Spleen (tissue), 11 donors: ENCODE results near the gene LACTBL1. TPM values are rescaled to one million over a fixed set of nuclear protein-coding genes. Genes with fewer than 3 reads are reported as not detected.
"Not testable (repeated sequence)": the region's sequence is repeated elsewhere in the genome, so short reads cannot be mapped to it uniquely, and the experiment has no call there.

Experiments used
- DNase-seq: peaks from one replicate; pipeline ENCODE4 v3.0.0-alpha.2; 2020
- H3K27ac ChIP-seq, 8 donors: fragments of 200-600 bp; sonication (generic) in 7 of 8; 1 replicate in 4 of 8; 2 replicates in 4 of 8; pipeline versions ENCODE4 v1.5.0 to v1.8.0; 2016 to 2021; ENCODE audit warnings: inconsistent platforms in 4 of 8, mild to moderate bottlenecking in 4 of 8, moderate library complexity in 1 of 8
- H3K27me3 ChIP-seq, 7 donors: fragments of 200-600 bp; sonication (generic) in 6 of 7; replicated peaks in 1 of 7; 1 replicate in 4 of 7; 2 replicates in 3 of 7; pipeline versions ENCODE4 v1.5.0 to v1.8.0; 2016 to 2021; ENCODE audit warnings: inconsistent platforms in 3 of 7, mild to moderate bottlenecking in 1 of 7
- H3K36me3 ChIP-seq, 6 donors: fragments of 200-600 bp; sonication (generic) in 5 of 6; 1 replicate in 4 of 6; 2 replicates in 2 of 6; pipeline versions ENCODE4 v1.5.0 to v1.8.0; 2016 to 2021; ENCODE audit warnings: inconsistent platforms in 2 of 6
- H3K4me1 ChIP-seq, 6 donors: fragments of 200-600 bp; sonication (generic) in 5 of 6; 1 replicate in 3 of 6; 2 replicates in 3 of 6; pipeline versions ENCODE4 v1.5.0 to v1.8.0; 2016 to 2021; ENCODE audit warnings: inconsistent platforms in 3 of 6
- H3K4me3 ChIP-seq, 8 donors: fragments of 200-600 bp; sonication (generic) in 7 of 8; 1 replicate in 4 of 8; 2 replicates in 4 of 8; pipeline versions ENCODE4 v1.5.0 to v1.8.0; 2016 to 2021; ENCODE audit warnings: inconsistent platforms in 4 of 8, mild to moderate bottlenecking in 4 of 8, moderate library complexity in 2 of 8
- H3K9me3 ChIP-seq, 8 donors: fragments of 200-600 bp; sonication (generic) in 7 of 8; 1 replicate in 4 of 8; 2 replicates in 4 of 8; pipeline versions ENCODE4 v1.5.0 to v1.8.0; 2016 to 2021; ENCODE audit warnings: inconsistent platforms in 4 of 8
- POLR2A ChIP-seq, 3 donors: fragments of 450-650 bp; IDR thresholded peaks; one replicate each; pipeline ENCODE4 v1.5.1; 2017; ENCODE audit warnings: antibody characterized with exemption in 3 of 3, mild to moderate bottlenecking in 1 of 3
- POLR2AphosphoS5 ChIP-seq, 3 donors: sonication (generic); formaldehyde crosslinking; IDR thresholded peaks; one replicate each; pipeline ENCODE4 v1.5.1; 2017; ENCODE audit warnings: antibody characterized with exemption in 3 of 3
- WGBS, 5 donors: extraction: QIAGEN DNeasy Blood & Tissue Kit in 3 of 5; methylation state at CpG; one replicate each; pipeline versions ENCODE4 v1.1.5 to v1.1.7; 2013 to 2018; 5-methylcytosine and 5-hydroxymethylcytosine counted together
- intact Hi-C: fragments of 100-400 bp; cut with DNase I; formaldehyde crosslinking; loops from one replicate; pipeline ENCODE4 v1.15.0; 2023; ENCODE audit warnings: low total_unique reads
- polyA plus RNA-seq, 3 donors: library from polyadenylated mRNA; stranded (reverse); fragments of 200-250 nt; gene quantifications; one replicate each; pipeline ENCODE4 v1.2.1, GENCODE V29; 2013
- total RNA-seq, 7 donors: library from RNA; depleted of rRNA in 3 of 7; stranded (reverse); fragments of >200 nt in 3 of 7; fragmentation: NEBNext Ultra II Directional in 4 of 7; extraction: Animal tissue kit (Norgen Biotek cat#: 25700) in 4 of 7; gene quantifications; one replicate each; pipeline versions ENCODE4 v1.1.0 to v1.2.1, GENCODE V29; 2016 to 2021
- TF ChIP-seq, protein P1 (sequence below), 11 experiments: fragments of 200-600 bp in 7 of 11; fragments of 450-650 bp in 4 of 11; sonication (generic) in 4 of 11; IDR thresholded peaks in 8 of 11; conservative IDR thresholded peaks in 3 of 11; 1 replicate in 7 of 11; 2 replicates in 4 of 11; pipeline versions ENCODE4 v1.4.0 to v1.8.0; 2016 to 2021; ENCODE audit warnings: antibody characterized with exemption in 11 of 11, inconsistent platforms in 4 of 11, mild to moderate bottlenecking in 1 of 11
- donor health status: healthy with polysubstance abuse.
- donor health status: DM: no; HTN: no; CAD: no; lungs with moderate emphysema.
- donor health status: DM: no; HTN: no; CAD: no.
- donor health status: Bipolar disorder and iron deficiency.
- donor health status: healthy.
- donor health status: DM: no; HTN: no; CAD: no.
- donor health status: DM: yes; HTN: yes; CAD: no.

LACTBL1 gene
- total and polyA plus RNA-seq, 10 donors: not detected

DNA sequence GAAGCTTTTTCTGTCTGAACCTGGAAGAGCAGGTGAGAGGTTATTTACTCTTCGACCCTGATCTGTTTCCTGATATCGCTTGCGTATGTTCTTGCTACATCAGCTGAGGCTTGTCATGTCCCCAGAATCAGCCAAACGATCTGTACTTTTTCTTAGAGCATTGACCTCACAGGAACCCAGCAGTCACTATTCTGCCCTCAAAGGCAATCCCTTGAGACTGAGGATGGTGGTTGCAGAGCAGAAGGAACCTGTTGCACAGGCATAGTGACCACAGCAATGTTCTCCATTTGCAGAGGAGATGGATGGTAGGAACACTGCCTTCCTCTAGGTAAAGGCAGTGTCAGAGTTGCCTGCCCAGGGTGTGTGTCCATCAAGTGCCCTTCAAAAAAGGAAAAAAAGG is 11.3 kb upstream of the LACTBL1 start:
- Histone ChIP-seq H3K36me3 (no peaks in the 10 kb centered on the region), H3K9me3 (no peaks in the 10 kb centered on the region), H3K27me3 (no peaks in the 10 kb centered on the region), H3K4me3 (no peak overlapping the region), H3K4me1 (no peaks in the 10 kb centered on the region), H3K27ac (no peak overlapping the region)
- intact Hi-C loops: loop anchor here (10.0 kb wide), 1 partner anchor 281 kb away; no protein-coding TSS in a partner anchor
- no peak for DNase-seq
- 70 to 86% (median 73%) methylated on average over 4 of the region's 4 CpGs for WGBS, 5 donors
- TF ChIP-seq POLR2A (IDR thresholded peaks at IDR 0.05) (no peak), POLR2AphosphoS5 (IDR thresholded peaks at IDR 0.05) (no peak)
- TF ChIP-seq, protein P1, sequence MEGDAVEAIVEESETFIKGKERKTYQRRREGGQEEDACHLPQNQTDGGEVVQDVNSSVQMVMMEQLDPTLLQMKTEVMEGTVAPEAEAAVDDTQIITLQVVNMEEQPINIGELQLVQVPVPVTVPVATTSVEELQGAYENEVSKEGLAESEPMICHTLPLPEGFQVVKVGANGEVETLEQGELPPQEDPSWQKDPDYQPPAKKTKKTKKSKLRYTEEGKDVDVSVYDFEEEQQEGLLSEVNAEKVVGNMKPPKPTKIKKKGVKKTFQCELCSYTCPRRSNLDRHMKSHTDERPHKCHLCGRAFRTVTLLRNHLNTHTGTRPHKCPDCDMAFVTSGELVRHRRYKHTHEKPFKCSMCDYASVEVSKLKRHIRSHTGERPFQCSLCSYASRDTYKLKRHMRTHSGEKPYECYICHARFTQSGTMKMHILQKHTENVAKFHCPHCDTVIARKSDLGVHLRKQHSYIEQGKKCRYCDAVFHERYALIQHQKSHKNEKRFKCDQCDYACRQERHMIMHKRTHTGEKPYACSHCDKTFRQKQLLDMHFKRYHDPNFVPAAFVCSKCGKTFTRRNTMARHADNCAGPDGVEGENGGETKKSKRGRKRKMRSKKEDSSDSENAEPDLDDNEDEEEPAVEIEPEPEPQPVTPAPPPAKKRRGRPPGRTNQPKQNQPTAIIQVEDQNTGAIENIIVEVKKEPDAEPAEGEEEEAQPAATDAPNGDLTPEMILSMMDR (IDR thresholded peaks at IDR 0.05 in 8 of 11, conservative IDR thresholded peaks at IDR 0.05 in 3 of 11): no peak

DNA sequence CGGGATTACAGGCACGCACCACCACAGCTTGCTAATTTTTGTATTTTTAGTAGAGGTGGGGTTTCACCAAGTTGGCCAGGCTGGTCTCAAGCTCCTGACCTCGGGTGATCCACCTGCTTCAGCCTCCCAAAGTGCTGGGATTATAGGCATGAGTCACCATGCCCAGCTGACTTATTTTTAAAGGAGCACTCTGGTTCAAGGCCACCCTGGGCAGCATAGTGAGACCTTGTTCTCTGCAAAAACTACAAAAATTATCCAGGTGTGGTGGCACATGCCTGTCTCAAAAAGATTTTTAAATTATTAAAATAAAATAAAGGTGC is 7.8 kb upstream of the LACTBL1 start:
- DNase-seq, H3K36me3 ChIP-seq, H3K27ac ChIP-seq, H3K4me3 ChIP-seq, H3K9me3 ChIP-seq, H3K27me3 ChIP-seq: not testable (repeated sequence)
- intact Hi-C loops: loop anchor here (10.0 kb wide), 1 partner anchor 284 kb away; no protein-coding TSS in a partner anchor
- peaks cover 0 to 12% (median 4%) of the 10 kb centered on the region in 6 donors for H3K4me1 ChIP-seq
- 71 to 81% (median 78%) methylated on average over 3 of the region's 3 CpGs for whole genome bisulfite sequencing, 5 donors

GRCh38 chr1:22978299-22978698 is 5.6 kb upstream of the LACTBL1 start:
- Histone ChIP-seq H3K36me3 (no peaks in the 10 kb centered on the region), H3K27me3 (peaks cover 0 to 12% (median 0%) of the 10 kb centered on the region in 7 donors), H3K9me3 (no peaks in the 10 kb centered on the region), H3K4me1 (peaks cover 0 to 12% (median 4%) of the 10 kb centered on the region in 6 donors), H3K4me3 (no peak overlapping the region), H3K27ac (no peak overlapping the region)
- no peak for TF ChIP-seq POLR2A (IDR thresholded peaks at IDR 0.05)
- TF ChIP-seq, protein P1 (IDR thresholded peaks at IDR 0.05 in 8 of 11, conservative IDR thresholded peaks at IDR 0.05 in 3 of 11): no peak
- TF ChIP-seq POLR2AphosphoS5 (IDR thresholded peaks at IDR 0.05): no peak
- whole genome bisulfite sequencing, 5 donors: 87 to 97% (median 96%) methylated on average over 3 of the region's 3 CpGs
- no peak for DNase-seq
- intact Hi-C loops: loop anchor here (10.0 kb wide), 1 partner anchor 107 kb away; no protein-coding TSS in a partner anchor

DNA sequence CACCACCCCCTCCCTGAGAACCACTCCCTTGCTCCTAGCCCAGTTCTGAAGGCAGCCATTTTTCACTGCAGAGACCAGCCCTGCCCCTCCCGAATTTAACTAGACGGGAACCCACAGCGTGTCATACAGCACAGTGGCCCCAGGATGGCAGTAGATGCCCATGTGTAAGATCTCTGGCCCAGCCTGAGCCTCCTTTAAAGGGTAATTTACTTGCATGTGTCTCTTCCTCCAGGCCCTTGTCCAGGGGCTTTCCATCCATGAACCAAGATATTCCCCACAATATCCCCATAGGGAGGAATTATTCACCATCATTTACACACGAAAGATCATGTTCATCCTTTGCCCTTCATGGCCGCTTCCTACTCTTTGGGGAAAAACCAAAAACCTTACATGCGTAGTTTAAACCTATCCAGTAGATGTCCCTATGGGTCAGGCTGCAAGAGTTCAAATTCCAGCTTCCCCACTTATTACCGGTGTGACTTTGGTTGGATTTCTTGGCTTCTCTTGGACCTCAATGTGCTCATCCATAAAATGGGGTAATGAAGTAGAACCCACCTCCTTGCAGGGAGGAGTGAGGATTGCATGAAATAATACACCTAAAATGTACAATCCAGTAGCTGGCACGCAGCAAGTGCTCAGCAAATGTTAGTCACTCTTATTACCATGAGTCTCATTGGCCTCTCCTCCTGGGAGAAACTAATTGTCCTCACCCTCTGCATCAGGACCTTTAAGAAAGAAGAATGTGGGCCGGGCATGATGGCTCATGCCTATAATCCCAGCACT is 4.0 kb upstream of the LACTBL1 start:
- peak; percentile 77 for DNase-seq
- no peak overlapping the region for H3K4me3 ChIP-seq
- intact Hi-C loops: loop anchor here (10.0 kb wide), 1 partner anchor 108 kb away; no protein-coding TSS in a partner anchor
- H3K9me3 ChIP-seq: no peaks in the 10 kb centered on the region
- no peaks in the 10 kb centered on the region for H3K36me3 ChIP-seq
- H3K4me1 ChIP-seq: peaks cover 0 to 12% (median 4%) of the 10 kb centered on the region in 6 donors
- no peak for TF ChIP-seq POLR2A (IDR thresholded peaks at IDR 0.05)
- TF ChIP-seq, protein P1 (IDR thresholded peaks at IDR 0.05 in 8 of 11, conservative IDR thresholded peaks at IDR 0.05 in 3 of 11): peak; percentile 33 to 87 (median 74)
- TF ChIP-seq POLR2AphosphoS5 (IDR thresholded peaks at IDR 0.05): no peak
- WGBS, 5 donors: 35 to 44% (median 37%) methylated on average over 9 of the region's 9 CpGs
- H3K27ac ChIP-seq: no peak overlapping the region
- peaks cover 0 to 27% (median 0%) of the 10 kb centered on the region in 7 donors for H3K27me3 ChIP-seq
